SK-N-SH treated with all-trans-retinoic acid at 6 μM for 48 hours (cell line): ENCODE results near the gene SPART.

Experiments used
- ATAC-seq: fragments of 200-7000 bp; cut with Tn5 transposase; 3 replicates; pipeline ENCODE4 v1.9.1; 2020; ENCODE audit warnings: mild to moderate bottlenecking, moderate library complexity
- ARNTL ChIP-seq: fragments of 450-650 bp; formaldehyde crosslinking; IDR thresholded peaks from 2 replicates; pipeline ENCODE4 v1.5.0; 2020; ENCODE audit warnings: low read depth, mild to moderate bottlenecking, moderate library complexity, borderline replicate concordance
- BACH2 ChIP-seq: fragments of 250-450 bp; sonication (Bioruptor Pico); IDR thresholded peaks from 2 replicates; pipeline ENCODE4 v1.9.0; 2021; ENCODE audit warnings: mild to moderate bottlenecking, borderline replicate concordance
- CSDC2 ChIP-seq: fragments of 250-450 bp; sonication (Bioruptor Pico); IDR thresholded peaks from 2 replicates; pipeline ENCODE4 v1.5.0; 2020; ENCODE audit warnings: mild to moderate bottlenecking, moderate library complexity
- ESRRG ChIP-seq: fragments of 250-450 bp; sonication (Bioruptor Pico); IDR thresholded peaks from 2 replicates; pipeline ENCODE4 v1.6.1; 2021; ENCODE audit warnings: mild to moderate bottlenecking
- GLIS3 ChIP-seq: fragments of 250-450 bp; sonication (Bioruptor Pico); IDR thresholded peaks from 2 replicates; pipeline ENCODE4 v1.5.0; 2020; ENCODE audit warnings: mild to moderate bottlenecking, moderate library complexity
- ISL1 ChIP-seq: fragments of 250-450 bp; sonication (Bioruptor Pico); IDR thresholded peaks from 2 replicates; pipeline ENCODE4 v2.1.2; 2022; ENCODE audit warnings: mild to moderate bottlenecking, moderate library complexity
- PPARA ChIP-seq: fragments of 250-450 bp; sonication (Bioruptor Pico); IDR thresholded peaks from 2 replicates; pipeline ENCODE4 v1.5.0; 2020; ENCODE audit warnings: mild to moderate bottlenecking, borderline replicate concordance
- RARB ChIP-seq: fragments of 250-450 bp; sonication (Bioruptor Pico); IDR thresholded peaks from 2 replicates; pipeline ENCODE4 v1.8.0; 2021; ENCODE audit warnings: mild to moderate bottlenecking, moderate library complexity
- SNAI2 ChIP-seq: fragments of 250-450 bp; sonication (Bioruptor Pico); IDR thresholded peaks from 2 replicates; pipeline ENCODE4 v1.5.0; 2020; ENCODE audit warnings: mild to moderate bottlenecking, moderate library complexity
- TCF4 ChIP-seq: fragments of 250-450 bp; sonication (Bioruptor Pico); IDR thresholded peaks from 2 replicates; pipeline ENCODE4 v1.8.0; 2021; ENCODE audit warnings: mild to moderate bottlenecking, moderate library complexity, borderline replicate concordance
- TOX ChIP-seq: fragments of 250-450 bp; sonication (Bioruptor Pico); IDR thresholded peaks from 2 replicates; pipeline ENCODE4 v1.8.0; 2021; ENCODE audit warnings: mild to moderate bottlenecking, moderate library complexity, borderline replicate concordance
- ZC3H10 ChIP-seq: fragments of 250-450 bp; sonication (Bioruptor Pico); IDR thresholded peaks from 2 replicates; pipeline ENCODE4 v1.5.1; 2021; ENCODE audit warnings: mild to moderate bottlenecking, moderate library complexity
- ZFP3 ChIP-seq: fragments of 250-450 bp; sonication (Bioruptor Pico); IDR thresholded peaks from 2 replicates; pipeline ENCODE4 v1.5.0; 2020; ENCODE audit warnings: mild to moderate bottlenecking, moderate library complexity
- ZFP30 ChIP-seq: fragments of 450-650 bp; formaldehyde crosslinking; IDR thresholded peaks from 2 replicates; pipeline ENCODE4 v1.5.0; 2022; ENCODE audit warnings: mild to moderate bottlenecking, moderate library complexity
- ZNF565 ChIP-seq: fragments of 450-650 bp; formaldehyde crosslinking; conservative IDR thresholded peaks from 2 replicates; pipeline ENCODE4 v1.5.0; 2020; ENCODE audit warnings: low read depth, mild to moderate bottlenecking, moderate library complexity
- ZNF70 ChIP-seq: fragments of 450-650 bp; formaldehyde crosslinking; IDR thresholded peaks from 2 replicates; pipeline ENCODE4 v1.5.0; 2020; ENCODE audit warnings: mild to moderate bottlenecking, moderate library complexity
- ZNF8 ChIP-seq: fragments of 450-650 bp; formaldehyde crosslinking; IDR thresholded peaks from 2 replicates; pipeline ENCODE4 v1.5.0; 2020; ENCODE audit warnings: mild to moderate bottlenecking, moderate library complexity
- TF ChIP-seq, protein P1 (sequence below): fragments of 250-450 bp; sonication (Bioruptor Pico); IDR thresholded peaks from 2 replicates; pipeline ENCODE4 v1.8.0; 2021; ENCODE audit warnings: low read depth, mild to moderate bottlenecking, moderate library complexity, borderline replicate concordance
- TF ChIP-seq, protein P2 (sequence below): fragments of 250-450 bp; sonication (Bioruptor Pico); IDR thresholded peaks from 2 replicates; pipeline ENCODE4 v1.5.1; 2020; ENCODE audit warnings: low read depth, mild to moderate bottlenecking, moderate library complexity
- TF ChIP-seq, protein P3 (sequence below): fragments of 250-450 bp; sonication (Bioruptor Pico); IDR thresholded peaks from 2 replicates; pipeline ENCODE4 v1.5.0; 2020; ENCODE audit warnings: mild to moderate bottlenecking, moderate library complexity
- TF ChIP-seq, protein P4 (sequence below): fragments of 250-450 bp; sonication (Bioruptor Pico); IDR thresholded peaks from 2 replicates; pipeline ENCODE4 v1.5.1; 2021; ENCODE audit warnings: mild to moderate bottlenecking, moderate library complexity

Gene SPART

DNA sequence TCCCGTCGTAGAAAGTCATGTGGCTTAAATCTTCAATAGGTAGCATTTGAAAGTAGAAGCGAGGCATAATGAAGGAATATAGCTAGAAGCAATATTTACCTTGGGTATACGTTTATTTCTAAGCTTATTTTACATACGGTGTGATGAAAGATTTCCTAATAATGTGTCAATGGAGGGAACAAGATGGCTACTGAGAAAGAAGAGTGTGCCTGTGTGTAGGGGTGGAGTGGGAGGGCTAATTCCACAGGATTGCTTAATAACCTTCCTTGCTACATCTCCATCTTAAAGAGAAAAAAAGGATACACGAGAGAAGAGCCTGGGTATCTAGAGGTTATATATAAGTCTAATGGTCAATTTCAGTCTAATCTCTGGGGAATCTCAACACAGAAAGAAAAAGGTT is 2.0 kb downstream of the SPART start:
- TF ChIP-seq ZFP30 (no peak), ESRRG (no peak), ZFP3 (CRISPR knock-in tag) (no peak), ZNF70 (CRISPR knock-in tag) (no peak), ARNTL (CRISPR knock-in tag) (no peak), CSDC2 (CRISPR knock-in tag) (no peak), GLIS3 (CRISPR knock-in tag) (no peak), ZC3H10 (CRISPR knock-in tag) (no peak), SNAI2 (no peak), ZNF8 (CRISPR knock-in tag) (no peak), TCF4 (CRISPR knock-in tag) (no peak), PPARA (CRISPR knock-in tag) (no peak)
- TF ChIP-seq, protein P1, sequence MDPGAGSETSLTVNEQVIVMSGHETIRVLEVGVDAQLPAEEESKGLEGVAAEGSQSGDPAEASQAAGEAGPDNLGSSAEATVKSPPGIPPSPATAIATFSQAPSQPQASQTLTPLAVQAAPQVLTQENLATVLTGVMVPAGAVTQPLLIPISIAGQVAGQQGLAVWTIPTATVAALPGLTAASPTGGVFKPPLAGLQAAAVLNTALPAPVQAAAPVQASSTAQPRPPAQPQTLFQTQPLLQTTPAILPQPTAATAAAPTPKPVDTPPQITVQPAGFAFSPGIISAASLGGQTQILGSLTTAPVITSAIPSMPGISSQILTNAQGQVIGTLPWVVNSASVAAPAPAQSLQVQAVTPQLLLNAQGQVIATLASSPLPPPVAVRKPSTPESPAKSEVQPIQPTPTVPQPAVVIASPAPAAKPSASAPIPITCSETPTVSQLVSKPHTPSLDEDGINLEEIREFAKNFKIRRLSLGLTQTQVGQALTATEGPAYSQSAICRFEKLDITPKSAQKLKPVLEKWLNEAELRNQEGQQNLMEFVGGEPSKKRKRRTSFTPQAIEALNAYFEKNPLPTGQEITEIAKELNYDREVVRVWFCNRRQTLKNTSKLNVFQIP (CRISPR knock-in tag) = no peak
- TF ChIP-seq, protein P2, sequence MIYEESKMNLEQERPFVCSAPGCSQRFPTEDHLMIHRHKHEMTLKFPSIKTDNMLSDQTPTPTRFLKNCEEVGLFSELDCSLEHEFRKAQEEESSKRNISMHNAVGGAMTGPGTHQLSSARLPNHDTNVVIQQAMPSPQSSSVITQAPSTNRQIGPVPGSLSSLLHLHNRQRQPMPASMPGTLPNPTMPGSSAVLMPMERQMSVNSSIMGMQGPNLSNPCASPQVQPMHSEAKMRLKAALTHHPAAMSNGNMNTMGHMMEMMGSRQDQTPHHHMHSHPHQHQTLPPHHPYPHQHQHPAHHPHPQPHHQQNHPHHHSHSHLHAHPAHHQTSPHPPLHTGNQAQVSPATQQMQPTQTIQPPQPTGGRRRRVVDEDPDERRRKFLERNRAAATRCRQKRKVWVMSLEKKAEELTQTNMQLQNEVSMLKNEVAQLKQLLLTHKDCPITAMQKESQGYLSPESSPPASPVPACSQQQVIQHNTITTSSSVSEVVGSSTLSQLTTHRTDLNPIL (CRISPR knock-in tag) = no peak
- TF ChIP-seq, protein P3, sequence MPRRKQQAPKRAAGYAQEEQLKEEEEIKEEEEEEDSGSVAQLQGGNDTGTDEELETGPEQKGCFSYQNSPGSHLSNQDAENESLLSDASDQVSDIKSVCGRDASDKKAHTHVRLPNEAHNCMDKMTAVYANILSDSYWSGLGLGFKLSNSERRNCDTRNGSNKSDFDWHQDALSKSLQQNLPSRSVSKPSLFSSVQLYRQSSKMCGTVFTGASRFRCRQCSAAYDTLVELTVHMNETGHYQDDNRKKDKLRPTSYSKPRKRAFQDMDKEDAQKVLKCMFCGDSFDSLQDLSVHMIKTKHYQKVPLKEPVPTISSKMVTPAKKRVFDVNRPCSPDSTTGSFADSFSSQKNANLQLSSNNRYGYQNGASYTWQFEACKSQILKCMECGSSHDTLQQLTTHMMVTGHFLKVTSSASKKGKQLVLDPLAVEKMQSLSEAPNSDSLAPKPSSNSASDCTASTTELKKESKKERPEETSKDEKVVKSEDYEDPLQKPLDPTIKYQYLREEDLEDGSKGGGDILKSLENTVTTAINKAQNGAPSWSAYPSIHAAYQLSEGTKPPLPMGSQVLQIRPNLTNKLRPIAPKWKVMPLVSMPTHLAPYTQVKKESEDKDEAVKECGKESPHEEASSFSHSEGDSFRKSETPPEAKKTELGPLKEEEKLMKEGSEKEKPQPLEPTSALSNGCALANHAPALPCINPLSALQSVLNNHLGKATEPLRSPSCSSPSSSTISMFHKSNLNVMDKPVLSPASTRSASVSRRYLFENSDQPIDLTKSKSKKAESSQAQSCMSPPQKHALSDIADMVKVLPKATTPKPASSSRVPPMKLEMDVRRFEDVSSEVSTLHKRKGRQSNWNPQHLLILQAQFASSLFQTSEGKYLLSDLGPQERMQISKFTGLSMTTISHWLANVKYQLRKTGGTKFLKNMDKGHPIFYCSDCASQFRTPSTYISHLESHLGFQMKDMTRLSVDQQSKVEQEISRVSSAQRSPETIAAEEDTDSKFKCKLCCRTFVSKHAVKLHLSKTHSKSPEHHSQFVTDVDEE (CRISPR knock-in tag) = no peak
- no peak for ATAC-seq

DNA sequence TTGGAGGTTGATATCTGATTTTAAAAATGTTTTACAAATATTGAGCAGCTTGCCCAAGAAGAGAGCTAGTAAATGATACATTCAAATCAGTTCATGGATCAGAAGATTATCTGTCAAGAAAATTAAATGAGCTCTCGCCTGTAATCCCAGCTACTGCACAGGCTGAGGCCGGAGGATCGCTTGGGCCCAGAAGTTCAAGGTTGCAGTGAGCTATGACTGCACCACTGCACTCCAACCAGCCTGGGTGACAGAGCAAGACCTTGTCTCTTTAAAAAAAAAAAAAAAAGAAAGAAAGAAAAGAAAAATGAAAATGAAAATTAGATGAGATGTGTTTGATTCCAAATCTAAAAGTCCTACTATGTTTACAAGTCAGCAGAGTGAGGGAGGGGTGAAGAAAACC is 2.4 kb downstream of the SPART start:
- no peak for ATAC-seq
- no peak for TF ChIP-seq GLIS3 (CRISPR knock-in tag)
- no peak for TF ChIP-seq ARNTL (CRISPR knock-in tag)
- TF ChIP-seq ZC3H10 (CRISPR knock-in tag) = no peak
- TF ChIP-seq TOX (CRISPR knock-in tag) = no peak
- no peak for TF ChIP-seq ZNF70 (CRISPR knock-in tag)
- no peak for TF ChIP-seq PPARA (CRISPR knock-in tag)
- TF ChIP-seq RARB = no peak
- TF ChIP-seq ZNF8 (CRISPR knock-in tag) = no peak
- TF ChIP-seq, protein P4, sequence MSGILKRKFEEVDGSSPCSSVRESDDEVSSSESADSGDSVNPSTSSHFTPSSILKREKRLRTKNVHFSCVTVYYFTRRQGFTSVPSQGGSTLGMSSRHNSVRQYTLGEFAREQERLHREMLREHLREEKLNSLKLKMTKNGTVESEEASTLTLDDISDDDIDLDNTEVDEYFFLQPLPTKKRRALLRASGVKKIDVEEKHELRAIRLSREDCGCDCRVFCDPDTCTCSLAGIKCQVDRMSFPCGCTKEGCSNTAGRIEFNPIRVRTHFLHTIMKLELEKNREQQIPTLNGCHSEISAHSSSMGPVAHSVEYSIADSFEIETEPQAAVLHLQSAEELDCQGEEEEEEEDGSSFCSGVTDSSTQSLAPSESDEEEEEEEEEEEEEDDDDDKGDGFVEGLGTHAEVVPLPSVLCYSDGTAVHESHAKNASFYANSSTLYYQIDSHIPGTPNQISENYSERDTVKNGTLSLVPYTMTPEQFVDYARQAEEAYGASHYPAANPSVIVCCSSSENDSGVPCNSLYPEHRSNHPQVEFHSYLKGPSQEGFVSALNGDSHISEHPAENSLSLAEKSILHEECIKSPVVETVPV (CRISPR knock-in tag) = no peak
- TF ChIP-seq BACH2 (CRISPR knock-in tag) = no peak
- TF ChIP-seq, protein P3 (CRISPR knock-in tag) = no peak
- TF ChIP-seq, protein P2 (CRISPR knock-in tag) = no peak
- TF ChIP-seq ISL1 (CRISPR knock-in tag) = no peak
- no peak for TF ChIP-seq ZNF565 (CRISPR knock-in tag)
- no peak for TF ChIP-seq TCF4 (CRISPR knock-in tag)
- TF ChIP-seq, protein P1 (CRISPR knock-in tag) = no peak
